LNCAP (cell line): ENCODE data around the gene PLA2G6.

Source experiments
- TF ChIP-seq, protein P1 (sequence below): fragments of 450-650 bp; IDR thresholded peaks from 2 replicates; pipeline ENCODE4 v1.5.1; 2017; ENCODE audit warnings: mild to moderate bottlenecking

PLA2G6 gene

DNA sequence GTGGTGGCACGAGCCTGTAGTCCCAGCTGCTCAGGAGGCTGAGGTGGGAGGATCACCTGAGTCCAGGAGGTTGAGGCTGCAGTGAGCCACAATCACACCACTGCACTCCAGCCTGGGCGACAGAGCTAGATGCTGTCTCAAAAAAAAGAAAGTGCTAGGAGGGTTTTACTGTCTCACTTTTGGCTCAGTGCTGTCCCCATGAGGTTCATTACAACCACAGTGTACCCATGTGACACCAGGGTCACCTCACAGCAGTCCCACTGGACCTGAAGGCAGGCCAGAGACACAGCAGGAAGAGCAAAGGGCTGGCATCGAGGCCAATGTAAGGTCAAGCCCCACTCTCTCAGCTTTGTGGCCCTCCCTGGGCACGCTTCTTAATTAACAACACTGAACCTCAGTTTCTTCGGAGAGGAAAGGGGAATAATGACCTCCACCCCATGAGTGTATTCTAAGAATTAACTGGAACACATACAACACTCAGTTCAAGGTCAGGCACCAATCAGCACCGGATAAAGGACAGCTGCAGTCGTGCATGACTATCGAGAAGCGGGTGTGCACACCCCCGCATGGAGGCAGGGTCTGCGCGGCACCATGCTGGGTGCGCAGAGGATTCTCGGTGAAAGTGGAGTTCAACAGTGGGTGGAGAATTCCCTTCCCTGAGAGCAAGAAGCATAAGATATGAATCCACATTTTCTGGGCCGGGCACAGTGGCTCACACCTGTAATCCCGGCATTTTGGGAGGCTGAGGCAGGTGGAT, 40.2 kb downstream of the PLA2G6 start:
- TF ChIP-seq, protein P1, sequence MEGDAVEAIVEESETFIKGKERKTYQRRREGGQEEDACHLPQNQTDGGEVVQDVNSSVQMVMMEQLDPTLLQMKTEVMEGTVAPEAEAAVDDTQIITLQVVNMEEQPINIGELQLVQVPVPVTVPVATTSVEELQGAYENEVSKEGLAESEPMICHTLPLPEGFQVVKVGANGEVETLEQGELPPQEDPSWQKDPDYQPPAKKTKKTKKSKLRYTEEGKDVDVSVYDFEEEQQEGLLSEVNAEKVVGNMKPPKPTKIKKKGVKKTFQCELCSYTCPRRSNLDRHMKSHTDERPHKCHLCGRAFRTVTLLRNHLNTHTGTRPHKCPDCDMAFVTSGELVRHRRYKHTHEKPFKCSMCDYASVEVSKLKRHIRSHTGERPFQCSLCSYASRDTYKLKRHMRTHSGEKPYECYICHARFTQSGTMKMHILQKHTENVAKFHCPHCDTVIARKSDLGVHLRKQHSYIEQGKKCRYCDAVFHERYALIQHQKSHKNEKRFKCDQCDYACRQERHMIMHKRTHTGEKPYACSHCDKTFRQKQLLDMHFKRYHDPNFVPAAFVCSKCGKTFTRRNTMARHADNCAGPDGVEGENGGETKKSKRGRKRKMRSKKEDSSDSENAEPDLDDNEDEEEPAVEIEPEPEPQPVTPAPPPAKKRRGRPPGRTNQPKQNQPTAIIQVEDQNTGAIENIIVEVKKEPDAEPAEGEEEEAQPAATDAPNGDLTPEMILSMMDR = no peak

DNA sequence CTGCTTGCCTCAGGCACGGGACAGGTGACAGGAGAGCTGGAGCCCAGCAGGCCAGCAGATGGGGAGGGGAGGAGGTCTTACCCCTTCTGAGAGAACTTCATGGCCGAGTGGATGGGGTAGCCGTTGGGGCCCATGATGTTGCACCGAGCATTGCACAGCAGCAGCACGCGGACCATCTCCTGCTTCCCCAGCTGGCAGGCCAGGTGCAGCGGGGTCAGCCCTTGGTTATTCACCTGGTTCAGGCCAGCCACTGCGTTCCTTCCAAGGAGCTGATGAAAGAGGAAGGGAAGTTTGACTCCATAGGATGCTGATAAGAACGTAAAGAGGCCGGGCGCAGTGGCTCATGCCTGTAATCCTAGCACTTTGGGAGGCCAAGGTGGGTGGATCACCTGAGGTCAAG, 41.7 kb downstream of the PLA2G6 start:
- TF ChIP-seq, protein P1 = no peak

DNA sequence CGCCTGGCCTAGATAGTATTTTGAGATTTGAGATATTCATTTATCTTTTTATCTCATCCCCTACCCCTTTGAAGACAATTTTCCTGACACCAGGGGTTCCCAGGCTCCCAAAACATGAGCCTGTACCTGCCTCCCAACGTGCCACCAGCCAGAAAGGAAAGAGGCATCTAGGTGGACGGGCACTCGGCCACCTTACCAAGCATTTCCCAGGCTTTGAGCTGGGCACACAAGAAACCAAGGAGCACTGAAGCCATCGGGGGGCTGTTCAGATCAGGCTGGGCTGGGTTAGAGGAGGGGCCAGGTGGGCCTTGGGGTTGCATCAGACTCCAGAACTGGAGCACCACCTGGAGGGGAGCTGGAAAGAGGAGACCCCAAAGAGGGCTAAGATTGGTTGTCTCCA, 42.7 kb downstream of the PLA2G6 start:
- TF ChIP-seq, protein P1 = no peak

GRCh38 chr22:38137876-38138687, 43.5 kb downstream of the PLA2G6 start:
- TF ChIP-seq, protein P1 = no peak

DNA sequence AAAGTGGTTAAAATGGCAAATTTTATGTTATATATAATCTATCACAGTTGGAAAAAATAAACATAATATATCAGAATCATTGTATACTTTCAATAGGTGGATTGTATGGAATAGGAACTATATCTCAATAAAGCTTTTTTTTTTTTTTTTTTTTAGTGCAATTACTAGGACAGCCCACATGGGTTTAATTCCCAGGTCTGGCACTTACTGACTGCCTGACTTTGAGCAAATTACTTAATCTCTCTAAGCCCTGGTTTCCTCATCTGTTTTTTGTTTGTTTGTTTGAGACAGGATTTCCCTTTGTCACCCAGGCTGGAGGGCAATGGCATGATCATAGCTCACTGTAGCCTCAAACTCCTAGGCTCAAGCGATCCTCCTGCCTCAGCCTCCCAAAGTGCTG, 45.0 kb downstream of the PLA2G6 start:
- TF ChIP-seq, protein P1 = no peak

DNA sequence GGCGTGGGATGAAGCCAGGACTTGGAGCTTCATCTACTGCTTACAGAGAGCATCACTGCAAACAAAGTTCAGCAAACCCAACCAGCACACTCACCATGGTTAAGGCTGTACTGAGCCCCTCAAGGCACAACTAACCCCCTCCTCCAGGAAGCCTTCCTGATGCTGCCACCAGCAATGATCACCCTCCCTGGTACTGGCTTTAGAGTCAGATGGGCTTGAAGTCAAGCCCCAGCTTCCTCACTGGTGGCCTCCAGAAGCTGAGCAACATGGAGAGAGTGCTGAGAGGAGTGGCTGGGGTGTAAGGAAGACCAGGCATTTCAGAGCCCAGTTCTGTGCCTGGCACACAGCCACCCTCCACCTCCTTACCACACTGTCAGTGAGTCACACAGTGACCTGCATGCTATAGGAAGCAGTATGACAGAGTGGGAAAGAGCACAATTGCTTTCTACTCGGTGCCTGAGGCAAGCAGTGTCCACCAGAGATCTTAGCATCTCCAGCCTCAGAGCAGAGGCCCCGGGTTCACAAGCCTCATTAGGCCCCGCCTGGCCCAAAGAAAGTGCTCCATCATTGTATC, 46.4 kb downstream of the PLA2G6 start:
- TF ChIP-seq, protein P1 = no peak

- TF ChIP-seq, protein P1 = no peak
Observed at GRCh38 chr22:38133331-38133730, 48.3 kb downstream of the PLA2G6 start.
